GM12873 (cell line): ENCODE results near the gene TMEM54.

ENCODE experiments used
- CTCF ChIP-seq: IDR thresholded peaks from 2 replicates; pipeline ENCODE4 v1.5.1; 2012; ENCODE audit warnings: low read depth, mild to moderate bottlenecking, moderate library complexity, low read length, control low read depth; ENCODE audit not compliant: insufficient read depth; ENCODE audit errors: missing control alignments

The TMEM54 gene

GRCh38 chr1:32903991-32904785 lies 3.0 kb upstream of the TMEM54 start:
- no peak for TF ChIP-seq CTCF

- TF ChIP-seq CTCF = no peak
Observed at GRCh38 chr1:32902535-32902920, 1.3 kb upstream of the TMEM54 start.

GRCh38 chr1:32901823-32902534 lies 790 bp upstream of the TMEM54 start:
- no peak for TF ChIP-seq CTCF

GRCh38 chr1:32900371-32900955 lies 726 bp downstream of the TMEM54 start:
- TF ChIP-seq CTCF = no peak

GRCh38 chr1:32899586-32900296 lies 1.4 kb downstream of the TMEM54 start:
- no peak for TF ChIP-seq CTCF

GRCh38 chr1:32898958-32899357 lies 2.2 kb downstream of the TMEM54 start:
- TF ChIP-seq CTCF = no peak

- no peak for TF ChIP-seq CTCF
Observed at GRCh38 chr1:32898056-32898455, 3.1 kb downstream of the TMEM54 start.
